ENCODE measurements around the gene LRFN3. TPM values are rescaled to one million over a fixed set of nuclear protein-coding genes. Genes with fewer than 3 reads are reported as not detected.

The LRFN3 gene
- total RNA-seq, 1 experiment from 2014 or later, result 20.6 TPM

- no peaks in the 10 kb centered on the region for H3K4me1 Mint-ChIP-seq
- no peaks in the 10 kb centered on the region for H3K36me3 Mint-ChIP-seq
- CTCF ChIA-PET, result interaction anchor here (0.7 to 1.4 kb wide), 2 partner anchors 65 to 131 kb away, joined by 3 read pairs; no protein-coding TSS in a partner anchor
Observed at GRCh38 chr19:35915443-35915842, 20.7 kb upstream of the LRFN3 start.

GRCh38 chr19:35919306-35919705 lies 16.9 kb upstream of the LRFN3 start:
- peaks cover 4% of the 10 kb centered on the region; the same call in 1 of the 2 replicates for H3K27me3 Mint-ChIP-seq (ENCODE audit: low read depth)
- H3K36me3 Mint-ChIP-seq, result no peaks in the 10 kb centered on the region
- DNase-seq (ENCODE audit: low spot score) (no peak), ATAC-seq (no peak)
- peaks cover 9% of the 10 kb centered on the region for H3K4me1 Mint-ChIP-seq
- H3K9me3 Mint-ChIP-seq, result 0 out of 2 replicates have a peak, but pooled peaks cover 3% of the 10 kb centered on the region
- TF ChIP-seq ZNF512 (CRISPR knock-in tag; IDR thresholded peaks at IDR 0.05; ENCODE audit: borderline replicate concordance) (no peak), PREB (CRISPR knock-in tag; IDR thresholded peaks at IDR 0.05; ENCODE audit: borderline replicate concordance) (no peak), USF2 (CRISPR knock-in tag; IDR thresholded peaks at IDR 0.05) (no peak), JUN (CRISPR knock-in tag; IDR thresholded peaks at IDR 0.05) (no peak), FOXP1 (CRISPR knock-in tag; IDR thresholded peaks at IDR 0.05; ENCODE audit: borderline replicate concordance) (no peak), E2F4 (CRISPR knock-in tag; IDR thresholded peaks at IDR 0.05; ENCODE audit: borderline replicate concordance, low read depth) (no peak), ZNF138 (CRISPR knock-in tag; conservative IDR thresholded peaks at IDR 0.05) (no peak), GRHL2 (CRISPR knock-in tag; IDR thresholded peaks at IDR 0.05; ENCODE audit: insufficient replicate concordance, severe bottlenecking) (no peak), TEAD4 (CRISPR knock-in tag; IDR thresholded peaks at IDR 0.05) (no peak), SP1 (CRISPR knock-in tag; conservative IDR thresholded peaks at IDR 0.05) (no peak)
- H3K4me3 Mint-ChIP-seq, result no peak overlapping the region
- ChIA-PET POLR2A (no interaction called here), CTCF (interaction anchor here (1.0 kb wide), 1 partner anchor 9 kb away, joined by 3 read pairs; no protein-coding TSS in a partner anchor)
- H3K27ac Mint-ChIP-seq, result no peak overlapping the region

More at GRCh38 chr19:35915443-35915842, 20.7 kb upstream of the LRFN3 start:
- Mint-ChIP-seq H3K4me3 (no peak overlapping the region), H3K27me3 (ENCODE audit: low read depth) (peaks cover 4% of the 10 kb centered on the region; the same call in 1 of the 2 replicates), H3K27ac (no peak overlapping the region), H3K9me3 (0 out of 2 replicates have a peak, but pooled peaks cover 3% of the 10 kb centered on the region)
- TF ChIP-seq ZNF396 (CRISPR knock-in tag; IDR thresholded peaks at IDR 0.05; ENCODE audit: borderline replicate concordance), result no peak
- TF ChIP-seq SP1 (CRISPR knock-in tag; conservative IDR thresholded peaks at IDR 0.05), result no peak
- TF ChIP-seq ESRRA (CRISPR knock-in tag; IDR thresholded peaks at IDR 0.05; ENCODE audit: borderline replicate concordance), result no peak
- POLR2A ChIA-PET, result no interaction called here
- ATAC-seq (no peak), DNase-seq (ENCODE audit: low spot score) (no peak)

- Mint-ChIP-seq H3K27me3 (ENCODE audit: low read depth) (peaks cover 7% of the 10 kb centered on the region), H3K4me3 (no peak overlapping the region), H3K4me1 (peaks cover 9% of the 10 kb centered on the region), H3K27ac (no peak overlapping the region), H3K36me3 (0 out of 2 replicates have a peak, but pooled peaks cover 6% of the 10 kb centered on the region), H3K9me3 (peaks cover 14% of the 10 kb centered on the region)
- DNase-seq (ENCODE audit: low spot score), result no peak
- POLR2A ChIA-PET, result no interaction called here
- CTCF ChIA-PET, result no interaction called here
- ATAC-seq, result no peak
- TF ChIP-seq NR3C1 (CRISPR knock-in tag; conservative IDR thresholded peaks at IDR 0.05; ENCODE audit: low read depth), result no peak
- TF ChIP-seq JUN (CRISPR knock-in tag; IDR thresholded peaks at IDR 0.05), result no peak
- TF ChIP-seq TCF7 (CRISPR knock-in tag; IDR thresholded peaks at IDR 0.05; ENCODE audit: low read depth), result no peak
- TF ChIP-seq NFYB (CRISPR knock-in tag; conservative IDR thresholded peaks at IDR 0.05; ENCODE audit: low read depth), result no peak
- no peak for TF ChIP-seq MLX (CRISPR knock-in tag; IDR thresholded peaks at IDR 0.05)
- TF ChIP-seq ZNF396 (CRISPR knock-in tag; IDR thresholded peaks at IDR 0.05; ENCODE audit: borderline replicate concordance), result no peak
- TF ChIP-seq IRF2 (CRISPR knock-in tag; IDR thresholded peaks at IDR 0.05; ENCODE audit: borderline replicate concordance, low read depth), result no peak
- TF ChIP-seq FOXP1 (CRISPR knock-in tag; IDR thresholded peaks at IDR 0.05; ENCODE audit: borderline replicate concordance), result no peak
- no peak for TF ChIP-seq SOX15 (CRISPR knock-in tag; IDR thresholded peaks at IDR 0.05)
- no peak for TF ChIP-seq ETV6 (CRISPR knock-in tag; IDR thresholded peaks at IDR 0.05)
- no peak for TF ChIP-seq ZMAT4 (CRISPR knock-in tag; IDR thresholded peaks at IDR 0.05)
- TF ChIP-seq ARID4B (CRISPR knock-in tag; IDR thresholded peaks at IDR 0.05; ENCODE audit: borderline replicate concordance), result no peak
Observed at GRCh38 chr19:35921012-35921411, 15.2 kb upstream of the LRFN3 start.

All from WTC11 (cell line).